Measurements from ENCODE around the gene MPHOSPH6.

Gene MPHOSPH6

GRCh38 chr16:82167670-82168069, 2.4 kb downstream of the MPHOSPH6 start:
- Histone ChIP-seq H3K27me3 (ENCODE audit: insufficient read depth, low read length) (peaks cover 23% of the 10 kb centered on the region), H3K36me3 (ENCODE audit: insufficient read depth, low read length) (peaks cover 52% of the 10 kb centered on the region), H3K9me3 (ENCODE audit: insufficient read depth, low read depth, low read length) (no peaks in the 10 kb centered on the region), H3K27ac (ENCODE audit: low read depth, low read length) (no peak overlapping the region), H3K4me3 (ENCODE audit: low read length) (no peak overlapping the region), H3K9ac (ENCODE audit: low read depth, low read length) (no peak overlapping the region), H3K4me1 (ENCODE audit: insufficient read depth, low read length) (peaks cover 4% of the 10 kb centered on the region; the same call in 1 of the 2 replicates)
- WGBS = 96% methylated on average over 5 of the region's 5 CpGs

- no peak overlapping the region for H3K4me3 ChIP-seq (ENCODE audit: low read length)
- H3K9me3 ChIP-seq (ENCODE audit: insufficient read depth, low read depth, low read length) = no peaks in the 10 kb centered on the region
- no peak overlapping the region for H3K9ac ChIP-seq (ENCODE audit: low read depth, low read length)
- WGBS = 79% methylated on average over 6 of the region's 6 CpGs
- no peaks in the 10 kb centered on the region for H3K4me1 ChIP-seq (ENCODE audit: insufficient read depth, low read length)
- H3K27ac ChIP-seq (ENCODE audit: low read depth, low read length) = no peak overlapping the region
- H3K27me3 ChIP-seq (ENCODE audit: insufficient read depth, low read length) = no peaks in the 10 kb centered on the region
- H3K36me3 ChIP-seq (ENCODE audit: insufficient read depth, low read length) = peaks cover 79% of the 10 kb centered on the region
Observed at GRCh38 chr16:82160226-82160625, 9.8 kb downstream of the MPHOSPH6 start.

- Histone ChIP-seq H3K9me3 (ENCODE audit: insufficient read depth, low read depth, low read length) (no peaks in the 10 kb centered on the region; the same call in 1 of the 2 replicates), H3K4me3 (ENCODE audit: low read length) (no peak overlapping the region), H3K36me3 (ENCODE audit: insufficient read depth, low read length) (peaks cover 75% of the 10 kb centered on the region), H3K27ac (ENCODE audit: low read depth, low read length) (no peak overlapping the region), H3K9ac (ENCODE audit: low read depth, low read length) (no peak overlapping the region), H3K4me1 (ENCODE audit: insufficient read depth, low read length) (no peaks in the 10 kb centered on the region), H3K27me3 (ENCODE audit: insufficient read depth, low read length) (no peaks in the 10 kb centered on the region)
- WGBS = 96% methylated on average over 5 of the region's 5 CpGs
Observed at GRCh38 chr16:82157836-82158235, 12.2 kb downstream of the MPHOSPH6 start.

GRCh38 chr16:82157534-82157812, 12.6 kb downstream of the MPHOSPH6 start:
- peaks cover 71% of the 10 kb centered on the region for H3K36me3 ChIP-seq (ENCODE audit: insufficient read depth, low read length)

GRCh38 chr16:82156761-82157533, 13.1 kb downstream of the MPHOSPH6 start:
- peaks cover 6% of the 10 kb centered on the region; the same call in 1 of the 2 replicates for H3K4me1 ChIP-seq (ENCODE audit: insufficient read depth, low read length)
- no peaks in the 10 kb centered on the region for H3K27me3 ChIP-seq (ENCODE audit: insufficient read depth, low read length)
- 94% methylated on average over 13 of the region's 14 CpGs for WGBS
- no peak overlapping the region for H3K4me3 ChIP-seq (ENCODE audit: low read length)
- no peak overlapping the region for H3K27ac ChIP-seq (ENCODE audit: low read depth, low read length)
- no peak overlapping the region for H3K9ac ChIP-seq (ENCODE audit: low read depth, low read length)
- H3K9me3 ChIP-seq (ENCODE audit: insufficient read depth, low read depth, low read length) = no peaks in the 10 kb centered on the region; the same call in 1 of the 2 replicates
- H3K36me3 ChIP-seq (ENCODE audit: insufficient read depth, low read length) = peaks cover 66% of the 10 kb centered on the region

More at GRCh38 chr16:82157534-82157812, 12.6 kb downstream of the MPHOSPH6 start:
- H3K4me3 ChIP-seq (ENCODE audit: low read length) = no peak overlapping the region
- no peaks in the 10 kb centered on the region; the same call in 1 of the 2 replicates for H3K9me3 ChIP-seq (ENCODE audit: insufficient read depth, low read depth, low read length)
- no peaks in the 10 kb centered on the region for H3K27me3 ChIP-seq (ENCODE audit: insufficient read depth, low read length)
- 87% methylated on average over 2 of the region's 2 CpGs for WGBS
- H3K9ac ChIP-seq (ENCODE audit: low read depth, low read length) = no peak overlapping the region
- peaks cover 3% of the 10 kb centered on the region; the same call in 1 of the 2 replicates for H3K4me1 ChIP-seq (ENCODE audit: insufficient read depth, low read length)
- no peak overlapping the region for H3K27ac ChIP-seq (ENCODE audit: low read depth, low read length)

- no peaks in the 10 kb centered on the region for H3K27me3 ChIP-seq (ENCODE audit: insufficient read depth, low read length)
- no peak overlapping the region for H3K4me3 ChIP-seq (ENCODE audit: low read length)
- no peaks in the 10 kb centered on the region; the same call in 1 of the 2 replicates for H3K9me3 ChIP-seq (ENCODE audit: insufficient read depth, low read depth, low read length)
- no peak overlapping the region for H3K27ac ChIP-seq (ENCODE audit: low read depth, low read length)
- peaks cover 64% of the 10 kb centered on the region for H3K36me3 ChIP-seq (ENCODE audit: insufficient read depth, low read length)
- peaks cover 6% of the 10 kb centered on the region; the same call in 1 of the 2 replicates for H3K4me1 ChIP-seq (ENCODE audit: insufficient read depth, low read length)
- WGBS = 96% methylated on average over 7 of the region's 8 CpGs
- no peak overlapping the region for H3K9ac ChIP-seq (ENCODE audit: low read depth, low read length)
Observed at GRCh38 chr16:82152641-82153112, 17.3 kb downstream of the MPHOSPH6 start.

GRCh38 chr16:82152196-82152595, 17.8 kb downstream of the MPHOSPH6 start:
- no peak overlapping the region for H3K9ac ChIP-seq (ENCODE audit: low read depth, low read length)
- no peaks in the 10 kb centered on the region; the same call in 1 of the 2 replicates for H3K9me3 ChIP-seq (ENCODE audit: insufficient read depth, low read depth, low read length)
- no peak overlapping the region for H3K27ac ChIP-seq (ENCODE audit: low read depth, low read length)
- WGBS = 95% methylated on average over 2 of the region's 2 CpGs
- H3K36me3 ChIP-seq (ENCODE audit: insufficient read depth, low read length) = peaks cover 69% of the 10 kb centered on the region
- no peaks in the 10 kb centered on the region for H3K27me3 ChIP-seq (ENCODE audit: insufficient read depth, low read length)
- peaks cover 6% of the 10 kb centered on the region; the same call in 1 of the 2 replicates for H3K4me1 ChIP-seq (ENCODE audit: insufficient read depth, low read length)
- H3K4me3 ChIP-seq (ENCODE audit: low read length) = no peak overlapping the region

GRCh38 chr16:82150549-82150948, 19.5 kb downstream of the MPHOSPH6 start:
- peaks cover 74% of the 10 kb centered on the region for H3K36me3 ChIP-seq (ENCODE audit: insufficient read depth, low read length)
- no peak overlapping the region for H3K9ac ChIP-seq (ENCODE audit: low read depth, low read length)
- peaks cover 6% of the 10 kb centered on the region; the same call in 1 of the 2 replicates for H3K4me1 ChIP-seq (ENCODE audit: insufficient read depth, low read length)
- no peaks in the 10 kb centered on the region for H3K27me3 ChIP-seq (ENCODE audit: insufficient read depth, low read length)
- no peaks in the 10 kb centered on the region; the same call in 1 of the 2 replicates for H3K9me3 ChIP-seq (ENCODE audit: insufficient read depth, low read depth, low read length)
- no CpG with 5 or more reads among the region's 1 CpG for WGBS
- no peak overlapping the region for H3K4me3 ChIP-seq (ENCODE audit: low read length)
- H3K27ac ChIP-seq (ENCODE audit: low read depth, low read length) = no peak overlapping the region

GRCh38 chr16:82149536-82149935, 20.5 kb downstream of the MPHOSPH6 start:
- H3K4me1 ChIP-seq (ENCODE audit: insufficient read depth, low read length) = peaks cover 6% of the 10 kb centered on the region; the same call in 1 of the 2 replicates
- H3K36me3 ChIP-seq (ENCODE audit: insufficient read depth, low read length) = peaks cover 70% of the 10 kb centered on the region
- WGBS = 100% methylated on average over 1 of the region's 2 CpGs
- no peak overlapping the region for H3K4me3 ChIP-seq (ENCODE audit: low read length)
- no peak overlapping the region for H3K9ac ChIP-seq (ENCODE audit: low read depth, low read length)
- no peak overlapping the region for H3K27ac ChIP-seq (ENCODE audit: low read depth, low read length)
- no peaks in the 10 kb centered on the region for H3K27me3 ChIP-seq (ENCODE audit: insufficient read depth, low read length)
- H3K9me3 ChIP-seq (ENCODE audit: insufficient read depth, low read depth, low read length) = no peaks in the 10 kb centered on the region

GRCh38 chr16:82147546-82147945, 22.5 kb downstream of the MPHOSPH6 start:
- 94% methylated on average over 5 of the region's 5 CpGs for WGBS
- Histone ChIP-seq H3K4me3 (ENCODE audit: low read length) (no peak overlapping the region), H3K9ac (ENCODE audit: low read depth, low read length) (no peak overlapping the region), H3K27ac (ENCODE audit: low read depth, low read length) (no peak overlapping the region), H3K4me1 (ENCODE audit: insufficient read depth, low read length) (peaks cover 4% of the 10 kb centered on the region; the same call in 1 of the 2 replicates), H3K27me3 (ENCODE audit: insufficient read depth, low read length) (no peaks in the 10 kb centered on the region), H3K9me3 (ENCODE audit: insufficient read depth, low read depth, low read length) (no peaks in the 10 kb centered on the region), H3K36me3 (ENCODE audit: insufficient read depth, low read length) (peaks cover 61% of the 10 kb centered on the region)

- no peaks in the 10 kb centered on the region for H3K27me3 ChIP-seq (ENCODE audit: insufficient read depth, low read length)
- H3K4me3 ChIP-seq (ENCODE audit: low read length) = no peak overlapping the region
- no peak overlapping the region for H3K9ac ChIP-seq (ENCODE audit: low read depth, low read length)
- no peak overlapping the region for H3K27ac ChIP-seq (ENCODE audit: low read depth, low read length)
- peaks cover 61% of the 10 kb centered on the region for H3K36me3 ChIP-seq (ENCODE audit: insufficient read depth, low read length)
- H3K4me1 ChIP-seq (ENCODE audit: insufficient read depth, low read length) = no peaks in the 10 kb centered on the region
- H3K9me3 ChIP-seq (ENCODE audit: insufficient read depth, low read depth, low read length) = no peaks in the 10 kb centered on the region
- WGBS = 97% methylated on average over 5 of the region's 5 CpGs
Observed at GRCh38 chr16:82146957-82147356, 23.1 kb downstream of the MPHOSPH6 start.

Measured in HUES64 (cell line).